SK-N-SH (cell line): Measurements from ENCODE around the gene LSP1. TPM values are rescaled to one million over a fixed set of nuclear protein-coding genes. Genes with fewer than 3 reads are reported as not detected.
"Not testable (repeated sequence)": the region's sequence is repeated elsewhere in the genome, so short reads cannot be mapped to it uniquely, and the experiment has no call there.

Experiments used
- CTCF ChIA-PET: fragments of 300-600, 350-600 bp; formaldehyde crosslinking; extraction: SDS; loops from one replicate; lab custom pipeline; 2021; lab: Yijun Ruan, JAX
- POLR2A ChIA-PET: fragments of 350-600 bp; sonication (Branson Sonifier 250); formaldehyde crosslinking; extraction: SDS; loops from one replicate; lab custom pipeline; 2020; ENCODE audit warnings: antibody characterized with exemption, inconsistent platforms; lab: Yijun Ruan, JAX
- DNase-seq: peaks from one replicate; pipeline ENCODE4 v3.0.0; 2012
- H2AFZ ChIP-seq: fragments of 200-600 bp; sonication (generic); 2 replicates; pipeline ENCODE4 v1.8.1; 2016; ENCODE audit warnings: antibody characterized with exemption, mild to moderate bottlenecking, low read depth
- H3F3A ChIP-seq: fragments of 200-600 bp; sonication (generic); replicated peaks from 2 replicates; pipeline ENCODE3; 2016; ENCODE audit warnings: antibody characterized with exemption, mild to moderate bottlenecking; ENCODE audit not compliant: insufficient read depth
- H3K27ac ChIP-seq, 2 experiments: fragments of 200-500 bp in 1 of 2; fragments of 200-600 bp in 1 of 2; sonication (Bioruptor generic) in 1 of 2; sonication (generic), shearing (Covaris generic) in 1 of 2; 2 replicates each; pipeline versions ENCODE4 v1.5.1 to v1.6.1; 2014 to 2016; ENCODE audit warnings: low read depth in 2 of 2, inconsistent platforms in 1 of 2, low read length in 1 of 2, mild to moderate bottlenecking in 1 of 2, mixed read lengths in 1 of 2
- H3K27me3 ChIP-seq: fragments of 200-600 bp; sonication (generic), shearing (Covaris generic); 2 replicates; pipeline ENCODE4 v1.6.1; 2016; ENCODE audit warnings: mixed run types; ENCODE audit not compliant: insufficient read depth
- H3K36me3 ChIP-seq, 2 experiments: fragments of 200-500 bp in 1 of 2; fragments of 200-600 bp in 1 of 2; sonication (Bioruptor generic) in 1 of 2; sonication (generic) in 1 of 2; replicated peaks in 1 of 2; 2 replicates each; pipeline versions ENCODE3 to v1.5.1; 2014 to 2016; ENCODE audit warnings: low read length in 1 of 2, mild to moderate bottlenecking in 1 of 2; ENCODE audit not compliant: insufficient read depth in 2 of 2, control insufficient read depth in 1 of 2
- H3K4me1 ChIP-seq, 2 experiments: fragments of 200-500 bp in 1 of 2; fragments of 200-600 bp in 1 of 2; sonication (Bioruptor generic) in 1 of 2; sonication (generic), shearing (Covaris generic) in 1 of 2; 2 replicates each; pipeline versions ENCODE4 v1.5.1 to v1.6.1; 2014 to 2016; ENCODE audit warnings: low read depth in 1 of 2, low read length in 1 of 2, mixed run types in 1 of 2; ENCODE audit not compliant: insufficient read depth in 2 of 2, control insufficient read depth in 1 of 2
- H3K4me2 ChIP-seq: fragments of 200-600 bp; sonication (generic), shearing (Covaris generic); 2 replicates; pipeline ENCODE4 v1.6.1; 2017; ENCODE audit warnings: mixed run types
- H3K4me3 ChIP-seq, 2 experiments: fragments of 200-500 bp in 1 of 2; fragments of 200-600 bp in 1 of 2; sonication (Bioruptor generic) in 1 of 2; sonication (generic), shearing (Covaris generic) in 1 of 2; 2 replicates each; pipeline versions ENCODE4 v1.5.1 to v1.8.1; 2014 to 2016; ENCODE audit warnings: low read depth in 2 of 2, inconsistent platforms in 1 of 2, low read length in 1 of 2, mild to moderate bottlenecking in 1 of 2, mixed read lengths in 1 of 2, moderate library complexity in 1 of 2
- H3K79me2 ChIP-seq: fragments of 200-600 bp; sonication (generic); 2 replicates; pipeline ENCODE4 v1.8.1; 2017; ENCODE audit warnings: mild to moderate bottlenecking; ENCODE audit not compliant: insufficient read depth
- H3K9ac ChIP-seq: fragments of 200-600 bp; sonication (generic); 2 replicates; pipeline ENCODE4 v1.6.1; 2017; ENCODE audit warnings: mixed run types
- H3K9me2 ChIP-seq: fragments of 200-600 bp; sonication (generic); 2 replicates; pipeline ENCODE4 v1.6.1; 2017; ENCODE audit warnings: mixed run types
- H3K9me3 ChIP-seq: fragments of 200-600 bp; sonication (generic); 2 replicates; pipeline ENCODE4 v1.6.1; 2017; ENCODE audit warnings: mixed run types, mild to moderate bottlenecking, moderate library complexity
- H4K20me1 ChIP-seq: fragments of 200-600 bp; sonication (generic); 2 replicates; pipeline ENCODE4 v1.6.1; 2017; ENCODE audit warnings: mild to moderate bottlenecking, mixed run types; ENCODE audit not compliant: insufficient read depth
- CHD2 ChIP-seq: fragments of 150-350 bp; IDR thresholded peaks from 2 replicates; pipeline ENCODE4 v1.6.1; 2018; ENCODE audit warnings: low read length; ENCODE audit not compliant: partially characterized antibody
- EP300 ChIP-seq, 2 experiments: IDR thresholded peaks; 2 replicates each; pipeline versions ENCODE4 v1.4.0 to v1.6.1; 2012; ENCODE audit warnings: borderline replicate concordance in 1 of 2, low read depth in 1 of 2, low read length in 1 of 2
- EZH2phosphoT487 ChIP-seq: fragments of 200-600 bp; sonication (generic); IDR thresholded peaks from 2 replicates; pipeline ENCODE4 v1.6.1; 2017; ENCODE audit warnings: low read depth, mixed run types, mild to moderate bottlenecking, antibody characterized with exemption, moderate library complexity, borderline replicate concordance
- TAF1 ChIP-seq: IDR thresholded peaks from 2 replicates; pipeline ENCODE4 v1.6.1; 2012; ENCODE audit warnings: low read depth, mild to moderate bottlenecking, low read length, moderate library complexity, borderline replicate concordance
- WGBS: methylation state at CpG from one replicate; pipeline ENCODE4 v1.1.6; 2017; ENCODE audit warnings: low lambda C conversion rate; 5-methylcytosine and 5-hydroxymethylcytosine counted together
- polyA plus RNA-seq, 3 experiments: library from polyadenylated mRNA; depleted of rRNA; stranded (reverse); fragments of >200 nt; gene quantifications; 2 replicates each; pipeline ENCODE4 v1.2.3, GENCODE V29; 2012
- TF ChIP-seq, protein P1 (sequence below): IDR thresholded peaks from 2 replicates; pipeline ENCODE4 v1.4.0; 2012; ENCODE audit warnings: low read depth, borderline replicate concordance
- TF ChIP-seq, protein P2 (sequence below): fragments of 150-350 bp; IDR thresholded peaks from 2 replicates; pipeline ENCODE4 v1.6.1; 2017; ENCODE audit warnings: antibody characterized with exemption, low read length, low read depth, borderline replicate concordance

LSP1 gene
- polyA plus RNA-seq, 1 of the 3 experiments (the other 2 are of a cell fraction): 0.38 TPM

GRCh38 chr11:1875093-1875850 lies 22.4 kb downstream of the LSP1 start:
- Histone ChIP-seq H3K27ac (peak overlapping the region in 1 of 2 experiments; percentile 53; a peak in 1 of 4 replicates), H2AFZ (no peak overlapping the region), H3K9ac (no peak overlapping the region), H3K4me2 (no peak overlapping the region), H3K4me1 (peaks cover 0 to 46% of the 10 kb centered on the region in 2 experiments; a peak in 2 of 4 replicates), H3K9me3 (no peaks in the 10 kb centered on the region), H3K27me3 (no peaks in the 10 kb centered on the region), H3K4me3 (no peak overlapping the region), H3K9me2 (no peaks in the 10 kb centered on the region), H3K36me3 (no peaks in the 10 kb centered on the region), H4K20me1 (no peaks in the 10 kb centered on the region), H3F3A (no peaks in the 10 kb centered on the region), H3K79me2 (no peaks in the 10 kb centered on the region)
- TF ChIP-seq, protein P1, sequence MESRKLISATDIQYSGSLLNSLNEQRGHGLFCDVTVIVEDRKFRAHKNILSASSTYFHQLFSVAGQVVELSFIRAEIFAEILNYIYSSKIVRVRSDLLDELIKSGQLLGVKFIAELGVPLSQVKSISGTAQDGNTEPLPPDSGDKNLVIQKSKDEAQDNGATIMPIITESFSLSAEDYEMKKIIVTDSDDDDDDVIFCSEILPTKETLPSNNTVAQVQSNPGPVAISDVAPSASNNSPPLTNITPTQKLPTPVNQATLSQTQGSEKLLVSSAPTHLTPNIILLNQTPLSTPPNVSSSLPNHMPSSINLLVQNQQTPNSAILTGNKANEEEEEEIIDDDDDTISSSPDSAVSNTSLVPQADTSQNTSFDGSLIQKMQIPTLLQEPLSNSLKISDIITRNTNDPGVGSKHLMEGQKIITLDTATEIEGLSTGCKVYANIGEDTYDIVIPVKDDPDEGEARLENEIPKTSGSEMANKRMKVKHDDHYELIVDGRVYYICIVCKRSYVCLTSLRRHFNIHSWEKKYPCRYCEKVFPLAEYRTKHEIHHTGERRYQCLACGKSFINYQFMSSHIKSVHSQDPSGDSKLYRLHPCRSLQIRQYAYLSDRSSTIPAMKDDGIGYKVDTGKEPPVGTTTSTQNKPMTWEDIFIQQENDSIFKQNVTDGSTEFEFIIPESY: no peak
- TF ChIP-seq EZH2phosphoT487 (no peak), CHD2 (no peak), TAF1 (no peak), EP300 (IDR thresholded peaks at IDR 0.05; ENCODE audit: borderline replicate concordance in 1 of 2, low read depth in 1 of 2, low read length in 1 of 2) (no peak)
- TF ChIP-seq, protein P2, sequence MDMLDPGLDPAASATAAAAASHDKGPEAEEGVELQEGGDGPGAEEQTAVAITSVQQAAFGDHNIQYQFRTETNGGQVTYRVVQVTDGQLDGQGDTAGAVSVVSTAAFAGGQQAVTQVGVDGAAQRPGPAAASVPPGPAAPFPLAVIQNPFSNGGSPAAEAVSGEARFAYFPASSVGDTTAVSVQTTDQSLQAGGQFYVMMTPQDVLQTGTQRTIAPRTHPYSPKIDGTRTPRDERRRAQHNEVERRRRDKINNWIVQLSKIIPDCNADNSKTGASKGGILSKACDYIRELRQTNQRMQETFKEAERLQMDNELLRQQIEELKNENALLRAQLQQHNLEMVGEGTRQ: no peak
- ChIA-PET CTCF (interaction anchor here (0.6 to 5.2 kb wide), 15 partner anchors 9 to 281 kb away, joined by 3 to 39 read pairs (median 6); partner anchors contain the start of genes CTSD and SYT8), POLR2A (interaction anchor here (2.4 kb wide), 1 partner anchor 119 kb away, joined by 8 read pairs; no protein-coding TSS in a partner anchor)
- WGBS: 77% methylated on average over 19 of the region's 28 CpGs
- peak; percentile 30 for DNase-seq

- not testable (repeated sequence) for H3K9ac ChIP-seq, H3K79me2 ChIP-seq, H3K9me3 ChIP-seq, H3K4me3 ChIP-seq, H3K9me2 ChIP-seq, H2AFZ ChIP-seq, DNase-seq, H3K27me3 ChIP-seq, H3K36me3 ChIP-seq, H3F3A ChIP-seq, H4K20me1 ChIP-seq
- 88% methylated on average over 6 of the region's 13 CpGs for WGBS
- ChIA-PET POLR2A (interaction anchor here (1.4 to 2.4 kb wide), 5 partner anchors 41 to 122 kb away, joined by 4 to 11 read pairs (median 7); partner anchors contain the start of genes H19 and SYT8), CTCF (interaction anchor here (0.6 to 5.2 kb wide), 25 partner anchors 9 to 280 kb away, joined by 3 to 49 read pairs (median 6); partner anchors contain the start of genes CTSD, H19, SYT8 and TNNI2)
- Histone ChIP-seq H3K4me1 (peaks cover 0 to 46% of the 10 kb centered on the region in 2 experiments; a peak in 2 of 4 replicates), H3K4me2 (peak overlapping the region; percentile 60; the same call in 1 of the 2 replicates), H3K27ac (peak overlapping the region in 1 of 2 experiments; percentile 78; a peak in 1 of 4 replicates)
Measured at GRCh38 chr11:1875851-1876301, 23.0 kb downstream of the LSP1 start.
